GM18499 (cell line): ENCODE results near the gene FAM174C.

ENCODE experiments used
- ATAC-seq: cut with Tn5 transposase; IDR thresholded peaks from one replicate; pipeline ENCODE4 v1.9.1; 2021; ENCODE audit warnings: moderate number of reproducible peaks; ENCODE audit not compliant: insufficient read depth, unreplicated experiment

Gene FAM174C

GRCh38 chr19:1249990-1250436 is 25.3 kb upstream of the FAM174C start:
- no peak for ATAC-seq

- ATAC-seq = no peak
These were observed 24.7 kb upstream of the FAM174C start for GRCh38 chr19:1250437-1251260.

GRCh38 chr19:1251330-1252220 is 23.8 kb upstream of the FAM174C start:
- no peak for ATAC-seq

DNA sequence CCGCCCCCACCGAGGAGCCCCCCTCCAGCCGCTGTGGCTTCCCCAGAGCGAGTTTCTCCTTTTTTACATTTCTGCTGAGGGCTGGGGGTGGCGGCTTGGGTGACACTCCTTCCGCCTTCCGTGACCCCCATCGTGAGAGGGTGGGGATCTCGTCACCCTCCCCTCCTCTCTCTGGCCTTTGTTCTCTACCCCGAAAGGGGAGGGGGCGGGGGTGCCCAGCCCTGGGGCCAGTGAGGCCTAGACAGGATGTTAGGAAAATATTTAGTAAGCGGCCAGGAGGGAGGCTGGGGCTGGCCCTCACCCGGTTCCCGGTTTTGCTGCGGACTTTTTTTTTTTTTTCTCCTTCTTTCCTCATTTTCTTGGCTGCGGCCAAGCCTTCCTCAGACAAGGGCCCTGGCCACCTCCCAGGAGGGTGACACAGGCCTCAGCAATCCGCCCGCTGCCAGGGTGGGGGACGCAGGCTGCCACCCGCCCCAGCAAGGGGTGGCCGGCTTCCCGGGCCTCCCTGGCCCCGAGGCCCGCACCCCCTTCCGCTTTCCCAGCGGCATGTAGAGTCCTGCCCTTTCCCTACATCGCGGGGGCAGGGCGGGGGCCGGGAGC is 23.0 kb upstream of the FAM174C start:
- no peak for ATAC-seq

GRCh38 chr19:1252821-1253513 is 22.4 kb upstream of the FAM174C start:
- no peak for ATAC-seq

DNA sequence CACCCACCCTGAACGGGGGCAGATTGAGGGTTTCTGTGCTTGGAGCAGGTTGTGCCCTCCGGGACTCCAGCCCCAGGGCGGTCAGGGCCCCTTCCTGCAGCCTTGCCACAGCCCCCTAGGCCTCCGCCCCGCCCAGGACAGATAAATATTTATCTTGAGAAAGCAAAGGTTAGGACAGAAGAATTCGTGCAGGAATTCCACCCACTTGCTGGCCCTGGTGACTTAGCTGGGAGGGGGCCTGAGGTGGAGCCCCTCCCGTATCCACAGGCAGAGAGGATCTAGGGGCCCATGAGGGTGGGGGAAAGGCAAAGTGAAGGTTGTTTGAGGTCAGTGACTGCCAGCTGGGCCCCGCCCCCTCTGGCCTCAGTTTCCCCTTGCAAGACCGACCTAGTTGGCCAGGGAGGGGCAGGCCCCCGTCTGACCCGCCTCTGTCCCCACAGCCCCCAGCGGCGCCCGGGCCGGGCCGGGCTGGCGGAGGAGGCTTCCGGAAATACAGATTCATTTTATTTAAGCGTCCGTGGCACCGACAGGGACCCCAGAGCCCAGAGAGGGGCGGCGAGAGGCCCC is 21.7 kb upstream of the FAM174C start:
- no peak for ATAC-seq

DNA sequence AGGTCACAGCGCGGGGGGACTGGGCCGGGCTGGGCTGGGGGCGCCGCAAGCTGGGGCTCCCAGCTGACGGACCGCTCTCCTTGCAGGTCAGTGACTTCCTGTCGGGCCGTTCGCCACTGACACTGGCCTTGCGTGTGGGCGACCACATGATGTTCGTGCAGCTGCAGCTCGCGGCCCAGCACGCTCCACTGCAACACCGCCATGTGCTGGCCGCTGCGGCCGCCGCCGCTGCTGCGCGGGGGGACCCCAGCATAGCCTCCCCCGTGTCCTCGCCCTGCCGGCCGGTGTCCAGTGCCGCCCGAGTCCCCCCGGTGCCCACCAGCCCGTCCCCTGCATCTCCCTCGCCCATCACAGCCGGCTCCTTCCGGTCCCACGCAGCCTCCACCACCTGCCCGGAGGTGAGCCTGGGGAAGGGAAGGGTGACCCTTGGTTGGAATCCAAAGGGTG is 21.2 kb upstream of the FAM174C start:
- no peak for ATAC-seq

DNA sequence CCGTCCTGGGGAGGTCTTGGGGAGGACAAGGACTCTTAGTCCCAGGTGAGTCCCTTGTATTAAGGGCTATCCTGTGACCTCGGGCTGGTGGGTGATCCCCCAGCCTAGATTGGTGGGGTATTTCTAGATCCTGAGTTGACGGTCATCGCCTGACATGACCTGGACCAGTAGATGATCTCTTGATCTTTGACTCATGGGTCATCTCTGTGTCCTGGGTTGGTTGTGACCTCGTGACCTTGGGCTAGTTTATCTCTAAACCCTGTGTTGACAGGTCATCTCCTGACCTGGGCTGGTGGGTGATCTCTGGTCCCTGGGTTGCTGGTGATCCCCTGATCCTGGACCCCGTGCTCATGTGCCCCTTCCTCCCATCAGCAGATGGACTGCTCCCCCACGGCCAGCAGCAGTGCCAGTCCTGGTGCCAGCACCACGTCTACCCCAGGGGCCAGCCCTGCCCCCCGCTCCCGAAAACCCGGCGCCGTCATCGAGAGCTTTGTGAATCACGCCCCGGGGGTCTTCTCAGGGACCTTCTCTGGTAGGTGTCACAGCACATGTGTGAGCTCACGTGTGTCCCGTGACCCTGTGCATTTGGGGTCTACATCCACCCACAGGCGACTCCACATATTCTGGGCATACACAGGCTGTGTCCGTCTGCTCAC is 20.7 kb upstream of the FAM174C start:
- no peak for ATAC-seq

- no peak for ATAC-seq
These were observed 19.9 kb upstream of the FAM174C start for GRCh38 chr19:1255186-1256161.

DNA sequence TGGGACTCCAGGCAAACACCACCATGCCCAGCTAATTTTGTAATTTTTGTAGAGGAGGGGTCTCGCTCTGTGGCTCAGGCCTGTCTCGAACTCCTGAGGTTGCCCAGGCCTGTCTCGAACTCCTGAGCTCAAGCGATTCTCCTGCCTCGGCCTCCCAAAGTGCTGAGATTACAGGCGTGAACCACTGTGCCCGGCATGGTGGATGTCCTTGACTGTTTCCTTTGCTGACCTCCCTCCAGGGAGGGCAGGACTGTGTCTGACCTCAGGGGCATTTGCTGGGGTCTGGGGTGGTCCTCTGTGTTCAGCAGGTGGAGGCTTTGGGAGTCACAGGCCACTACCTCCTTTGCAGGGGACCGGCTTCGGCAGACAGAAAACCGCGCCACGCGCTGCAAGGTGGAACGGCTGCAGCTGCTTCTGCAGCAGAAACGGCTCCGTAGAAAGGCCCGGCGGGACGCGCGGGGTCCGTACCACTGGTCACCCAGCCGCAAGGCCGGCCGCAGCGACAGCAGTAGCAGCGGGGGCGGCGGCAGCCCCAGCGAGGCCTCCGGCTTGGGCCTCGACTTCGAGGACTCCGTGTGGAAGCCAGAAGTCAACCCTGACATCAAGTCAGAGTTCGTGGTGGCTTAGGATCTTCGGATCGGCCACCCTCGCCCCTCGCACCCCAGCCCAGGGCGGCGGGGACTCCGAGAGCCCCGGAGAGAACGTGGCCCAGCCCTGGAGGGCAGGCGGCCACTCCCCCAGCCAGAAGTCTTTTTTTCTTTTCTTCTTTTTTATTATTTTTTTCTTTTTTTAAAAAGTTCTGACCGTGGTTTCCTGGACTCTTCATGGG is 18.5 kb upstream of the FAM174C start:
- ATAC-seq = no peak

DNA sequence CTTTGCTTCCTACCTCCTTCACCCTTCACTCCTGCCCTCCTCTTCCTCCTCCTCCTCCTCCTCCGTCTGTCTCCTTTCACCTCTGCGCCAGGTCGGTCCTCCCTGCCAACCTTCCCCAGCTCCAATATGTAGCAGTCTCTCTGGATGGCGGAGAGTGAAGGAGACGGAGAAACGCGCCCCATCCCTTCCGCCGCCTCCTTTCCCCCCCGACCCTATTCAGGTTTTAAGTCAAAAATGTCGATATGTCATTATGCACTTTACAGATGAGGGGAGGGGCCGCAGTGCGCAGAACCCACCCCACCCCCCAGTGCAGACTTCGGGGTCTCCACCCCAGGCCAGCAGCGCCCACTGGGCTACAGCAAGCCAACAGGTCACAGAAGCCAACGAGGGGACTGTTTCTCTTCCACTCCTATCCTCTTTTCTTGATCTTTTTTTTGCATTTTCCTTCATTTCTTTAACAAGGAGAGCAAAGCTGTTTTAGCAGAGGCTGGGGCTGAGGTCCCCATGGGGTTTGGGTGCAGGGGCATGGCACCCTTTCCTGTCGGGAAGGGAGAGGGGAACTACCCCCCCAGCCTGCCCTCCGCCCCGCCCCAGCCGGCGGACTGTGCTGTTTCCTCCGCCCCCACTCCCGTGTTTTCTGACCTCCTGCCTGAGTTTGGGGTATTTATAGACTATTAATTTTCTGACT is 17.7 kb upstream of the FAM174C start:
- no peak for ATAC-seq

DNA sequence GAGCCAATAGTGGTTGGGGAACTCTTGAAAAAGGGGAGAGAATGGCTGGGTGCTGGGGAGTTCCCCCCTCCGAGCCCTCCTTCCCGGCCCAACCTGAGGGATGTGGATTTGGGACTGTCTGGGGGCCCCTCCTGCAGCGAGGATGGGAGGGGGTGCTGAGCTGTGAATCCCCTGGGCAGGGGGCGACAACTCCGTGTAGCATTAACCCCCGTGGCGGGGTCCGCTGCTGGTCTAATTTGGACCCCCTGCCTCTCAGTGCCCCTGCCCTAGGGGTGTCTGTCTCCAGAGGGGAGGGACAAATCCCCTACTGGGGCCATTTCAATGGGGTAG is 17.2 kb upstream of the FAM174C start:
- ATAC-seq = no peak

DNA sequence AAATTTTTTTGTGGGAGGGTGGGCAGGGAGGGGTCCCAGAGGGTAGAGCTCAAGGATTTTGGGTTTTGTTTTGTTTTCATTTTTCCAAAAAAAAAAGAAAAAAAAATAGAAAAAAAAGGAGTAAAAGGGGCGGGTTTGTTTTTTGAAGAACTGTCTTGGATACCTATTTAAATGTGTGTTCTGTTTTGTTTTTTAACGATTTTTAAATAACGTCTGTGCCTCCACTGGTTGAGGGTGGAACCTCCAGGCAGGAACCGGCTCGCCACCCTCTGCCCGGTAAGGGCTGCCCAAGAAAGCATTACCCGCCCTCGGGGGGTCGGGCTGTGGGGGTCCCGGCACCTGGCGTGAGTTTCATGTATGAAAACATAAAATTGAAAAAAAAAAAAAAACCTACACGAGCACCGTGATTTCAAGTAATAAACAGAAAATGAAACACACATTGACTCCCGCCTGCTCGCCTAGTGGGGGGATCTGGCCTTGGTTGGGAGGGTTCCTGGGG is 16.6 kb upstream of the FAM174C start:
- no peak for ATAC-seq

DNA sequence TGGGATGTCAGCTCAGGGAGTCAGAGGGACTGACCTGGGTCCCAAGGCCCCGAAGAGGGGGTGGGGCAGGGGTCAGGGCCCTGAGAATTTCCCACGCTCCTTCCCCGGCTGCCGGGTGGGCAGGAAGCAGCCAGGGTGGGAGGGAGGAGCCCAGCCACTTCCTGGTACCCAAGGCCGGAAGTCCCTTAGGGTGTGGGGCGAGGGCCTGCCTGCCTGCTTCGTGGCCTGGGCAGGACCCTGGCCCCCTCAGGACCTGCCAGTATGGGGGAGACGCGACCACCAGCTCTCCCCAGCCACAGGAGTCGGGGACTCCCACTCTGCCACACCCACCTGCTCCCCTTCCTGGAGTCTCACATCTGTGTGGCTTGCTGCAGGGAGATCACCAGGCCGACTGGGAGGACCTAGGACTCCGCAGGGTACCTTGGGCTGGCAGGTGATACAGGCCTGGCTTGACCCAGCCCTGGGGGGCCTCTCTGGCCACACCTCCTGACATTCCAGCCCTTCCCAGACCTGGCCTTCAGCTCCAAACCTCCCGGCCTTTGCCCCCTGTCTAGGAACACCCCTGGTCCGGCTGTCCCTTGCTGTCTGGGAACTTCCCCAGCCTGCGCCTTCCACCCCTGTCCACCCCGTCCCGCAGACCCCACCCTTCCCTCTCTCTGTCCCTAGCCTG is 16.0 kb upstream of the FAM174C start:
- no peak for ATAC-seq

GRCh38 chr19:1259876-1260748 is 15.2 kb upstream of the FAM174C start:
- ATAC-seq = no peak
